ENCODE measurements around the gene ZNF526.

ZNF526 gene

GRCh38 chr19:42267644-42268141 lies 47.6 kb downstream of the ZNF526 start:
- no peak for DNase-seq (ENCODE audit: extremely low spot score)
- POLR2A ChIA-PET = interaction anchor here (1.1 to 1.4 kb wide), 3 partner anchors 12 to 24 kb away, joined by 5 to 7 read pairs (median 6); no protein-coding TSS in a partner anchor
- CTCF ChIA-PET = no interaction called here
- TF ChIP-seq BHLHE40 (IDR thresholded peaks at IDR 0.05; ENCODE audit: borderline replicate concordance) (no peak), L3MBTL2 (conservative IDR thresholded peaks at IDR 0.05) (no peak), ELF4 (IDR thresholded peaks at IDR 0.05) (no peak), ARNT (IDR thresholded peaks at IDR 0.05) (no peak)

- TF ChIP-seq LEF1 (IDR thresholded peaks at IDR 0.05; ENCODE audit: borderline replicate concordance) (peak; percentile 66; the same call in 1 of the 2 replicates), PKNOX1 (IDR thresholded peaks at IDR 0.05) (peak; percentile 63), L3MBTL2 (conservative IDR thresholded peaks at IDR 0.05) (peak; percentile 87), NFRKB (IDR thresholded peaks at IDR 0.05) (no peak)
- peak; percentile 86 for DNase-seq (ENCODE audit: extremely low spot score)
- ChIA-PET POLR2A (interaction anchor here (1.1 to 1.4 kb wide), 3 partner anchors 12 to 25 kb away, joined by 5 to 7 read pairs (median 6); no protein-coding TSS in a partner anchor), CTCF (no interaction called here)
Measured at GRCh38 chr19:42268142-42268703, 48.1 kb downstream of the ZNF526 start.

GRCh38 chr19:42268704-42269477 lies 48.8 kb downstream of the ZNF526 start, which contains the start of gene CIC:
TSS of gene CIC (plus strand) at chr19:42269252. CDS start at chr19:42271784, 2,532 bp downstream.
- POLR2A ChIA-PET = interaction anchor here (1.2 kb wide), 1 partner anchor 11 kb away, joined by 4 read pairs; no protein-coding TSS in a partner anchor
- CTCF ChIA-PET = interaction anchor here (1.8 kb wide), 1 partner anchor 11 kb away, joined by 5 read pairs; no protein-coding TSS in a partner anchor
- TF ChIP-seq PKNOX1 (IDR thresholded peaks at IDR 0.05) (peak; percentile 100), CTBP1 (IDR thresholded peaks at IDR 0.05; ENCODE audit: borderline replicate concordance) (no peak), FOXM1 (IDR thresholded peaks at IDR 0.05; ENCODE audit: borderline replicate concordance) (no peak), ELF4 (IDR thresholded peaks at IDR 0.05) (peak; percentile 44; the same call in 1 of the 2 replicates), TARDBP (IDR thresholded peaks at IDR 0.05) (no peak), SUZ12 (IDR thresholded peaks at IDR 0.05) (no peak; the same call in 1 of the 2 replicates), BHLHE40 (IDR thresholded peaks at IDR 0.05; ENCODE audit: borderline replicate concordance) (no peak), SP1 (IDR thresholded peaks at IDR 0.05) (peak; percentile 89), NFRKB (IDR thresholded peaks at IDR 0.05) (no peak), FOXK2 (IDR thresholded peaks at IDR 0.05) (no peak), ARNT (IDR thresholded peaks at IDR 0.05) (no peak), LEF1 (IDR thresholded peaks at IDR 0.05; ENCODE audit: borderline replicate concordance) (no peak; the same call in 1 of the 2 replicates), FOXA1 (IDR thresholded peaks at IDR 0.05) (no peak), ZNF384 (IDR thresholded peaks at IDR 0.05) (peak; percentile 96), HDGF (IDR thresholded peaks at IDR 0.05; ENCODE audit: borderline replicate concordance) (no peak), L3MBTL2 (conservative IDR thresholded peaks at IDR 0.05) (no peak)
- peak; percentile 93 for DNase-seq (ENCODE audit: extremely low spot score)

- ChIA-PET POLR2A (interaction anchor here (0.8 to 1.2 kb wide), 4 partner anchors 10 to 27 kb away, joined by 3 to 4 read pairs (median 4); partner anchors contain the start of gene GSK3A), CTCF (interaction anchor here (1.8 kb wide), 1 partner anchor 10 kb away, joined by 5 read pairs; no protein-coding TSS in a partner anchor)
- no peak for TF ChIP-seq TARDBP (IDR thresholded peaks at IDR 0.05)
- peak; percentile 29; the same call in 1 of the 2 replicates for TF ChIP-seq PKNOX1 (IDR thresholded peaks at IDR 0.05)
- DNase-seq (ENCODE audit: extremely low spot score) = no peak
Measured at GRCh38 chr19:42269478-42270345, 49.6 kb downstream of the ZNF526 start.

- ChIA-PET POLR2A (interaction anchor here (0.8 to 1.2 kb wide), 4 partner anchors 9 to 28 kb away, joined by 3 to 4 read pairs (median 4); partner anchors contain the start of gene GSK3A), CTCF (interaction anchor here (1.8 kb wide), 1 partner anchor 9 kb away, joined by 5 read pairs; no protein-coding TSS in a partner anchor)
- no peak for TF ChIP-seq ELF4 (IDR thresholded peaks at IDR 0.05)
- no peak for TF ChIP-seq SP1 (IDR thresholded peaks at IDR 0.05)
- no peak for TF ChIP-seq L3MBTL2 (conservative IDR thresholded peaks at IDR 0.05)
- no peak for TF ChIP-seq FOXM1 (IDR thresholded peaks at IDR 0.05; ENCODE audit: borderline replicate concordance)
- no peak for TF ChIP-seq HDGF (IDR thresholded peaks at IDR 0.05; ENCODE audit: borderline replicate concordance)
- TF ChIP-seq TARDBP (IDR thresholded peaks at IDR 0.05) = no peak
- no peak for TF ChIP-seq NFRKB (IDR thresholded peaks at IDR 0.05)
- no peak for TF ChIP-seq ZNF384 (IDR thresholded peaks at IDR 0.05)
- no peak for TF ChIP-seq SUZ12 (IDR thresholded peaks at IDR 0.05)
- TF ChIP-seq PKNOX1 (IDR thresholded peaks at IDR 0.05) = no peak
- no peak for TF ChIP-seq CTBP1 (IDR thresholded peaks at IDR 0.05; ENCODE audit: borderline replicate concordance)
- no peak for TF ChIP-seq ARNT (IDR thresholded peaks at IDR 0.05)
- no peak for TF ChIP-seq BHLHE40 (IDR thresholded peaks at IDR 0.05; ENCODE audit: borderline replicate concordance)
- TF ChIP-seq LEF1 (IDR thresholded peaks at IDR 0.05; ENCODE audit: borderline replicate concordance) = no peak
- TF ChIP-seq FOXA1 (IDR thresholded peaks at IDR 0.05) = no peak
- no peak for TF ChIP-seq FOXK2 (IDR thresholded peaks at IDR 0.05)
- no peak for DNase-seq (ENCODE audit: extremely low spot score)
Measured at GRCh38 chr19:42270346-42271044, 50.4 kb downstream of the ZNF526 start.

All from HEK293T (cell line).